Uterus (tissue), 4 donors: ENCODE data around the gene CASR. TPM values are rescaled to one million over a fixed set of nuclear protein-coding genes. Genes with fewer than 3 reads are reported as not detected.

Experiments used
- DNase-seq, 2 donors: peaks; one replicate each; pipeline ENCODE4 v3.0.0-alpha.2; 2019 to 2020
- H3K27ac ChIP-seq, 2 donors: fragments of 200-600 bp; sonication (generic); 1 replicate in 1 of 2; 2 replicates in 1 of 2; pipeline ENCODE4 v1.5.1; 2016 to 2018
- H3K27me3 ChIP-seq, 2 donors: fragments of 200-600 bp; sonication (generic); one replicate each; pipeline ENCODE4 v1.5.1; 2018 to 2019; ENCODE audit warnings: control low read depth in 1 of 2
- H3K36me3 ChIP-seq, 2 donors: fragments of 200-600 bp; sonication (generic); one replicate each; pipeline ENCODE4 v1.5.1; 2019; ENCODE audit warnings: control low read depth in 1 of 2
- H3K4me1 ChIP-seq, 2 donors: fragments of 200-600 bp; sonication (generic); one replicate each; pipeline ENCODE4 v1.5.1; 2018 to 2019; ENCODE audit warnings: control low read depth in 1 of 2
- H3K4me3 ChIP-seq, 2 donors: fragments of 200-600 bp; sonication (generic); 1 replicate in 1 of 2; 2 replicates in 1 of 2; pipeline ENCODE4 v1.5.1; 2018 to 2019; ENCODE audit warnings: mild to moderate bottlenecking in 1 of 2
- H3K9me3 ChIP-seq, 2 donors: fragments of 200-600 bp; sonication (generic); one replicate each; pipeline ENCODE4 v1.5.1; 2019; ENCODE audit warnings: control low read depth in 1 of 2
- CTCF ChIP-seq, 4 experiments: fragments of 200-600 bp in 2 of 4; fragments of 450-650 bp in 2 of 4; sonication (generic) in 2 of 4; IDR thresholded peaks; one replicate each; pipeline ENCODE4 v1.5.1; 2016 to 2019; ENCODE audit warnings: antibody characterized with exemption in 4 of 4, mild to moderate bottlenecking in 2 of 4, moderate library complexity in 1 of 4
- POLR2A ChIP-seq, 2 donors: fragments of 450-650 bp; IDR thresholded peaks; one replicate each; pipeline ENCODE4 v1.6.1; 2016; ENCODE audit warnings: antibody characterized with exemption in 2 of 2, mild to moderate bottlenecking in 1 of 2, moderate library complexity in 1 of 2
- intact Hi-C: fragments of 100-400 bp; cut with DNase I; formaldehyde crosslinking; loops from one replicate; pipeline ENCODE4 v1.15.1; 2023; ENCODE audit warnings: low total_unique reads
- total RNA-seq, 4 donors: library from RNA; depleted of rRNA in 3 of 4; stranded (reverse); fragments of >200 nt in 3 of 4; gene quantifications; one replicate each; pipeline versions ENCODE4 v1.1.0 to v1.2.4, GENCODE V29; 2014 to 2023
- donor health status: DM: yes; HTN: yes; CAD: no.

The CASR gene
- total RNA-seq, 4 donors from 2014 or later: not detected

- Histone ChIP-seq H3K27me3 (no peaks in the 10 kb centered on the region), H3K9me3 (no peaks in the 10 kb centered on the region), H3K27ac (no peak overlapping the region), H3K4me1 (no peaks in the 10 kb centered on the region), H3K36me3 (no peaks in the 10 kb centered on the region), H3K4me3 (no peak overlapping the region)
- no peak for DNase-seq
- intact Hi-C loops: no loop called here
- TF ChIP-seq CTCF (IDR thresholded peaks at IDR 0.05): no peak
- no peak for TF ChIP-seq POLR2A (IDR thresholded peaks at IDR 0.05)
Measured at GRCh38 chr3:122260206-122260605, 76.7 kb downstream of the CASR start.

DNA sequence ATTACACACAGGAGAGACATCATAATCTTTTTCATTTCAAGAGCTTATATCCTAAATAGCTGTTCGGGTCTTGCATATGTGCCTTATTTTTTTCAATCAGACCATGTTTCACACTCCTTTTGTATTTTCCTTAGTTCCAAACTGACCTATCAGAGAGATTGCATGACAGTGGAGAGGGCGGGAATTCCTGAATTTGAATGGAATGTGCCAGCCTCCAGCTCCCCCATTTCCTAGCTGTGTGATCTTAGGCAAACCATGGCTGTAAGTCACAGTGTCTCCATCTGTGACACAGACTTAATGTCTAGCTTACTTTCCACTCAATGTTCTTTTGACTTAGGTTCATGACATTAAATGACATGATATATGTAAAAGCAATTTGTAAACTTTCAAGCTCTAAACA, 79.6 kb downstream of the CASR start:
- no peaks in the 10 kb centered on the region for H3K4me1 ChIP-seq
- no peak overlapping the region for H3K27ac ChIP-seq
- H3K27me3 ChIP-seq: no peaks in the 10 kb centered on the region
- intact Hi-C loops: no loop called here
- DNase-seq: no peak
- no peaks in the 10 kb centered on the region for H3K36me3 ChIP-seq
- no peak overlapping the region for H3K4me3 ChIP-seq
- no peak for TF ChIP-seq POLR2A (IDR thresholded peaks at IDR 0.05)
- no peak for TF ChIP-seq CTCF (IDR thresholded peaks at IDR 0.05)
- H3K9me3 ChIP-seq: no peaks in the 10 kb centered on the region

DNA sequence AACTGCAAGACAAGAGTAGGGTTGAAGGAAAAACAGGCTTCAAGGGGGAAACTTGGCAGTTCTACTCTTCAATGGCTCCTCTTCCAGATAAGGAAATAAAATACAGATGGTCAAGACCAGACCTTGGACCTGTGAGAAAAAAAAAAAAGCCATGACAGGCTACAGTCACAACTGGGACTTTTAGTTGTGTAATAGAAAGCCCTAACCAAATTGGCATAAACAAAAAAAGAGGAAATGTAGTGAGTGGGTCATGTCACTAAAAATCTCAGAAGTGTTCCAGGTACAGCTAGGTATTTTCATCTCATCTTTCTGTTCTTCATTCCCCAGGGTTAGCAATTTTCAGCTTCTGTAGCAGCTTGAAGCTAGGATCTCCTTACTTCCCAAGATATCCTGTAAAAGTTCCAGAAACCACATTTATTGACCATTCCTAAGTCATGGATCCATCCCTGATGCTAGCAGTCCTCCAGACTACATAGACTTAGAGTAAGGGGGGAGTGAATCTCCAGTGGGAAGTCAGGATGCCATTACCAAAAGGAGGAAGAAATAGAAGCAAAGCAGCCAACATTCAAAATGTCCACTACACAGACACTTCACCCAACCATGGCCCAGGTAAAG, 80.6 kb downstream of the CASR start:
- Histone ChIP-seq H3K36me3 (no peaks in the 10 kb centered on the region), H3K27me3 (no peaks in the 10 kb centered on the region), H3K4me1 (no peaks in the 10 kb centered on the region), H3K27ac (no peak overlapping the region), H3K9me3 (no peaks in the 10 kb centered on the region), H3K4me3 (no peak overlapping the region)
- no peak for TF ChIP-seq CTCF (IDR thresholded peaks at IDR 0.05)
- TF ChIP-seq POLR2A (IDR thresholded peaks at IDR 0.05): no peak
- DNase-seq: no peak
- intact Hi-C loops: no loop called here

GRCh38 chr3:122265957-122266356, 82.5 kb downstream of the CASR start:
- no peaks in the 10 kb centered on the region for H3K36me3 ChIP-seq
- no peak for DNase-seq
- intact Hi-C loops: no loop called here
- H3K4me1 ChIP-seq: no peaks in the 10 kb centered on the region
- no peak overlapping the region for H3K4me3 ChIP-seq
- TF ChIP-seq POLR2A (IDR thresholded peaks at IDR 0.05) (no peak), CTCF (IDR thresholded peaks at IDR 0.05) (no peak)
- H3K9me3 ChIP-seq: no peaks in the 10 kb centered on the region
- H3K27ac ChIP-seq: no peak overlapping the region
- no peaks in the 10 kb centered on the region for H3K27me3 ChIP-seq

GRCh38 chr3:122268257-122269024, 85.0 kb downstream of the CASR start:
- intact Hi-C loops: no loop called here
- no peaks in the 10 kb centered on the region for H3K4me1 ChIP-seq
- no peak for TF ChIP-seq CTCF (IDR thresholded peaks at IDR 0.05)
- TF ChIP-seq POLR2A (IDR thresholded peaks at IDR 0.05): no peak
- no peaks in the 10 kb centered on the region for H3K9me3 ChIP-seq
- H3K27me3 ChIP-seq: no peaks in the 10 kb centered on the region
- H3K36me3 ChIP-seq: no peaks in the 10 kb centered on the region
- no peak for DNase-seq
- no peak overlapping the region for H3K4me3 ChIP-seq
- H3K27ac ChIP-seq: no peak overlapping the region
